ENCODE results near the gene CNN1. TPM values are rescaled to one million over a fixed set of nuclear protein-coding genes. Genes with fewer than 3 reads are reported as not detected.
A peak's percentile ranks its signal among the peaks of the same experiment; 100 is the strongest.
"Not testable (repeated sequence)": the region's sequence is repeated elsewhere in the genome, so short reads cannot be mapped to it uniquely, and the experiment has no call there.

The CNN1 gene
- total RNA-seq, 1 experiment from 2014 or later: 0.44 TPM

- Histone ChIP-seq H3K4me2 (peak overlapping the region; percentile 94), H4K20me1 (ENCODE audit: insufficient read depth) (peaks cover 9% of the 10 kb centered on the region; the same call in 1 of the 2 replicates), H3K79me2 (ENCODE audit: low read depth) (peaks cover 55% of the 10 kb centered on the region), H2AFZ (peak overlapping the region; percentile 84), H3K27me3 (ENCODE audit: insufficient read depth, low read depth) (no peaks in the 10 kb centered on the region), H3K4me3 (peak overlapping the region; percentile 97), H3K36me3 (ENCODE audit: low read depth) (peaks cover 19% of the 10 kb centered on the region), H3K4me1 (replicated peaks; ENCODE audit: insufficient read depth) (peaks cover 14% of the 10 kb centered on the region), H3K27ac (0 out of 2 replicates have a peak overlapping the region, but pooled peaks have one; percentile 53), H3K9me2 (ENCODE audit: insufficient read depth) (no peaks in the 10 kb centered on the region), H3K9me3 (ENCODE audit: insufficient read depth, low read depth) (no peaks in the 10 kb centered on the region), H3F3A (ENCODE audit: insufficient read depth, low read depth) (peaks cover 11% of the 10 kb centered on the region; the same call in 1 of the 2 replicates)
- BruUV-seq (replicated peaks): no TSS peak
- POLR2A ChIA-PET (ENCODE audit: unreplicated experiment): interaction anchor here (0.6 to 0.7 kb wide), 2 partner anchors 102 to 389 kb away, joined by 3 to 12 read pairs; no protein-coding TSS in a partner anchor
- TF ChIP-seq CTCF (conservative IDR thresholded peaks at IDR 0.05) (no peak), EZH2 (IDR thresholded peaks at IDR 0.05; ENCODE audit: low read depth) (no peak)
- CTCF ChIA-PET: no interaction called here
- intact Hi-C loops (cut with micrococcal nuclease; ENCODE audit: unreplicated experiment): no loop called here
- DNase-seq: no peak
These were observed 59.4 kb downstream of the CNN1 start for GRCh38 chr19:11598103-11598483.

- DNase-seq: no peak
- CTCF ChIA-PET: no interaction called here
- Histone ChIP-seq H3K4me3 (peak overlapping the region; percentile 97; the same call in 1 of the 2 replicates), H4K20me1 (ENCODE audit: insufficient read depth) (peaks cover 9% of the 10 kb centered on the region; the same call in 1 of the 2 replicates), H3K9me3 (ENCODE audit: insufficient read depth, low read depth) (no peaks in the 10 kb centered on the region), H3K27ac (no peak overlapping the region), H3F3A (ENCODE audit: insufficient read depth, low read depth) (peaks cover 11% of the 10 kb centered on the region; the same call in 1 of the 2 replicates), H2AFZ (no peak overlapping the region), H3K27me3 (ENCODE audit: insufficient read depth, low read depth) (no peaks in the 10 kb centered on the region), H3K36me3 (ENCODE audit: low read depth) (peaks cover 19% of the 10 kb centered on the region), H3K9me2 (ENCODE audit: insufficient read depth) (no peaks in the 10 kb centered on the region), H3K4me1 (replicated peaks; ENCODE audit: insufficient read depth) (peaks cover 14% of the 10 kb centered on the region), H3K79me2 (ENCODE audit: low read depth) (peaks cover 62% of the 10 kb centered on the region), H3K4me2 (peak overlapping the region; percentile 94)
- intact Hi-C loops (cut with micrococcal nuclease; ENCODE audit: unreplicated experiment): no loop called here
- POLR2A ChIA-PET (ENCODE audit: unreplicated experiment): no interaction called here
- BruUV-seq (replicated peaks): no TSS peak
- TF ChIP-seq EZH2 (IDR thresholded peaks at IDR 0.05; ENCODE audit: low read depth): no peak
- TF ChIP-seq CTCF (conservative IDR thresholded peaks at IDR 0.05): no peak
These were observed 60.1 kb downstream of the CNN1 start for GRCh38 chr19:11598746-11599145.

GRCh38 chr19:11599704-11600103 is 61.1 kb downstream of the CNN1 start:
- H3K27ac ChIP-seq; H3K4me3 ChIP-seq; H3K9me2 ChIP-seq (ENCODE audit: insufficient read depth); H2AFZ ChIP-seq; BruUV-seq (replicated peaks); DNase-seq; H4K20me1 ChIP-seq (ENCODE audit: insufficient read depth); CTCF ChIA-PET; H3K9me3 ChIP-seq (ENCODE audit: insufficient read depth, low read depth); H3K4me2 ChIP-seq; intact Hi-C loops (cut with micrococcal nuclease; ENCODE audit: unreplicated experiment); H3K27me3 ChIP-seq (ENCODE audit: insufficient read depth, low read depth); POLR2A ChIA-PET (ENCODE audit: unreplicated experiment): not testable (repeated sequence)
- peaks cover 14% of the 10 kb centered on the region for H3K4me1 ChIP-seq (replicated peaks; ENCODE audit: insufficient read depth)
- peaks cover 62% of the 10 kb centered on the region for H3K79me2 ChIP-seq (ENCODE audit: low read depth)
- H3K36me3 ChIP-seq (ENCODE audit: low read depth): peaks cover 24% of the 10 kb centered on the region
- H3F3A ChIP-seq (ENCODE audit: insufficient read depth, low read depth): peaks cover 11% of the 10 kb centered on the region; the same call in 1 of the 2 replicates

Small RNA genes within 50 kb of the gene (microRNA-seq; reads per million reads assigned to microRNA genes)
- gene MIR7974 (ENCODE audit: borderline number of aligned reads, borderline replicate concordance): 4.7 reads per million

Other genes with a start within 250 kb of the CNN1 start
- gene TSPAN16, start 242.7 kb upstream of the CNN1 start, total RNA-seq (2021): not detected in 2 replicates
- gene RAB3D, start 199.2 kb upstream of the CNN1 start, total RNA-seq (2021): 35.0 and 36.5 TPM in 2 replicates
- gene TMEM205, start 192.6 kb upstream of the CNN1 start, total RNA-seq (2021): 80.3 and 90.6 TPM in 2 replicates
- 9.4 and 13.7 TPM in 2 replicates for gene CCDC159, start 192.3 kb upstream of the CNN1 start, total RNA-seq (2021)
- gene PLPPR2, start 183.4 kb upstream of the CNN1 start, total RNA-seq (2021): 25.2 and 30.4 TPM in 2 replicates
- gene SWSAP1, start 164.2 kb upstream of the CNN1 start, total RNA-seq (2021): 4.6 and 4.8 TPM in 2 replicates
- gene EPOR, start 154.5 kb upstream of the CNN1 start, total RNA-seq (2021): 7.3 and 10.0 TPM in 2 replicates
- gene RGL3, start 119.5 kb upstream of the CNN1 start, total RNA-seq (2021): 100 and 125 TPM in 2 replicates
- 0.15 and 0.39 TPM in 2 replicates for gene ODAD3, start 103.7 kb upstream of the CNN1 start, total RNA-seq (2021)
- 410 and 412 TPM in 2 replicates for gene PRKCSH, start 103.2 kb upstream of the CNN1 start, total RNA-seq (2021)
- gene ELAVL3, start 57.8 kb upstream of the CNN1 start, total RNA-seq (2021): not detected in 2 replicates
- gene ZNF653, start 33.0 kb upstream of the CNN1 start, total RNA-seq (2021): 13.4 and 13.8 TPM in 2 replicates
- gene ECSIT, start 9.7 kb upstream of the CNN1 start, total RNA-seq (2021): 42.4 and 43.0 TPM in 2 replicates
- gene ELOF1, start 20.4 kb downstream of the CNN1 start, total RNA-seq (2021): 65.5 and 68.7 TPM in 2 replicates
- gene ACP5, start 38.8 kb downstream of the CNN1 start, total RNA-seq (2021): 3.5 and 6.6 TPM in 2 replicates
- gene ZNF627, start 58.6 kb downstream of the CNN1 start, total RNA-seq (2021): 11.4 and 12.6 TPM in 2 replicates
- gene ZNF823, start 200.1 kb downstream of the CNN1 start, total RNA-seq (2021): 6.7 and 7.4 TPM in 2 replicates
- gene ZNF441, start 228.1 kb downstream of the CNN1 start, total RNA-seq (2021): 1.6 and 1.7 TPM in 2 replicates

Measured in PC-9 (cell line).